ENCODE data around the gene DNAH12.
"Not testable (repeated sequence)": the region's sequence is repeated elsewhere in the genome, so short reads cannot be mapped to it uniquely, and the experiment has no call there.

Gene DNAH12

GRCh38 chr3:57518276-57518915 is 25.7 kb downstream of the DNAH12 start:
- no peak for DNase-seq (ENCODE audit: low read depth, low spot score)

GRCh38 chr3:57512166-57512565 is 32.0 kb downstream of the DNAH12 start:
- no peak for DNase-seq (ENCODE audit: low read depth, low spot score)

GRCh38 chr3:57505901-57506300 is 38.2 kb downstream of the DNAH12 start:
- DNase-seq (ENCODE audit: low read depth, low spot score) = no peak

- no peak for DNase-seq (ENCODE audit: low read depth, low spot score)
Observed at GRCh38 chr3:57500506-57500905, 43.6 kb downstream of the DNAH12 start.

- no peak for DNase-seq (ENCODE audit: low read depth, low spot score)
Observed at GRCh38 chr3:57497904-57498303, 46.2 kb downstream of the DNAH12 start.

- DNase-seq (ENCODE audit: low read depth, low spot score) = no peak
Observed at GRCh38 chr3:57484563-57484962, 59.6 kb downstream of the DNAH12 start.

GRCh38 chr3:57477193-57477592 is 67.0 kb downstream of the DNAH12 start:
- not testable (repeated sequence) for DNase-seq (ENCODE audit: low read depth, low spot score)

- no peak for DNase-seq (ENCODE audit: low read depth, low spot score)
Observed at GRCh38 chr3:57464801-57465200, 79.3 kb downstream of the DNAH12 start.

GRCh38 chr3:57464011-57464410 is 80.1 kb downstream of the DNAH12 start:
- DNase-seq (ENCODE audit: low read depth, low spot score) = no peak

- no peak for DNase-seq (ENCODE audit: low read depth, low spot score)
Observed at GRCh38 chr3:57451150-57451846, 92.8 kb downstream of the DNAH12 start.

- DNase-seq (ENCODE audit: low read depth, low spot score) = not testable (repeated sequence)
Observed at GRCh38 chr3:57449276-57449847, 94.8 kb downstream of the DNAH12 start.

- not testable (repeated sequence) for DNase-seq (ENCODE audit: low read depth, low spot score)
Observed at GRCh38 chr3:57448489-57448888, 95.7 kb downstream of the DNAH12 start.

- no peak for DNase-seq (ENCODE audit: low read depth, low spot score)
Observed at GRCh38 chr3:57446318-57446841, 97.8 kb downstream of the DNAH12 start.

GRCh38 chr3:57444469-57444868 is 99.7 kb downstream of the DNAH12 start:
- DNase-seq (ENCODE audit: low read depth, low spot score) = no peak

GRCh38 chr3:57440144-57440543 is 104.0 kb downstream of the DNAH12 start:
- not testable (repeated sequence) for DNase-seq (ENCODE audit: low read depth, low spot score)

GRCh38 chr3:57438460-57438859 is 105.7 kb downstream of the DNAH12 start:
- DNase-seq (ENCODE audit: low read depth, low spot score) = not testable (repeated sequence)

- no peak for DNase-seq (ENCODE audit: low read depth, low spot score)
Observed at GRCh38 chr3:57436195-57436761, 107.9 kb downstream of the DNAH12 start.

- no peak for DNase-seq (ENCODE audit: low read depth, low spot score)
Observed at GRCh38 chr3:57434041-57434440, 110.1 kb downstream of the DNAH12 start.

- no peak for DNase-seq (ENCODE audit: low read depth, low spot score)
Observed at GRCh38 chr3:57423335-57423734, 120.8 kb downstream of the DNAH12 start.

GRCh38 chr3:57421336-57421735 is 122.8 kb downstream of the DNAH12 start:
- DNase-seq (ENCODE audit: low read depth, low spot score) = no peak

- no peak for DNase-seq (ENCODE audit: low read depth, low spot score)
Observed at GRCh38 chr3:57420001-57420400, 124.1 kb downstream of the DNAH12 start.

- DNase-seq (ENCODE audit: low read depth, low spot score) = no peak
Observed at GRCh38 chr3:57411715-57412114, 132.4 kb downstream of the DNAH12 start.
